Measurements from ENCODE around the gene FARP1.

FARP1 gene

DNA sequence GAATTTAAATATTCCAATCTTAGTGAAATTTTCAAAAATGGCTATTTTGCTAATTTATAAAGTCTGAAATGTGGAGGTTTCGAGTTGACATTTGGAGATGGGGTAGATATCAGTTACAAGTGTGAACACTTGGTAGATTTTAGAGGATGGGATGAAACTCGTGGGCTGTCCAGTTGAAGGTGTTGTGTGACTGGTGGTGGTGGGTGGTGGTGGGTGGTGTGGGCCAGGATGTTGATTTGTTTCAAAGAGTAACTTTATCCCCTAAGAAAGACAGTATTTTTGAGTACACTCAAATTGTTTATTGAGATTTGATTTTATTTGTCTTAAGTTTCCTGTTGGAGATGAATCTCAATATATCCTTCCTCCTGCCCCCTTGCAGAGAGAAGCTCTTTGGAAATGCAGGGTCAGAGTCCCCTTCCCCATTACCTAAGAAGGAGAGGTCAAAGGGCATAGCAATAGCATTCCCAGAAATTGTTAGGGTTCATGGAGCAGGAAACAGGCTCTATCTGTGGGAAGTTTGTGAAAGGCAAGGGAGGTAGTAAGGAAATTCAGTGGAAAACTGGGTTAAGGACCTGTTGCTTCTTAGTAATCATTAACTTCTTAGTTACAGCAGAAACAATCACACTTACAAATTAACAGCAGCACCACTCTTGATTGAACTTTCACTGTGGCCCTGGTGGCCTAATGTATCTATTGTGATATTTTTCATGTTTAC is 167.7 kb downstream of the FARP1 start:
- Histone ChIP-seq H3K36me3 (ENCODE audit: insufficient read depth) (no peaks in the 10 kb centered on the region), H3K4me2 (no peak overlapping the region), H4K20me1 (ENCODE audit: insufficient read depth) (no peaks in the 10 kb centered on the region), H3K9ac (no peak overlapping the region), H3K4me1 (ENCODE audit: low read depth, poor library complexity, severe bottlenecking) (no peaks in the 10 kb centered on the region), H3K79me2 (ENCODE audit: insufficient read depth, low read depth) (no peaks in the 10 kb centered on the region), H3K27me3 (ENCODE audit: insufficient read depth, low read depth) (no peaks in the 10 kb centered on the region), H3K27ac (no peak overlapping the region), H3K4me3 (IDR thresholded peaks at IDR 0.05; ENCODE audit: insufficient read depth, low read depth, low read length) (no peak overlapping the region), H2AFZ (ENCODE audit: low read depth) (no peak overlapping the region)
- TF ChIP-seq, protein P1, sequence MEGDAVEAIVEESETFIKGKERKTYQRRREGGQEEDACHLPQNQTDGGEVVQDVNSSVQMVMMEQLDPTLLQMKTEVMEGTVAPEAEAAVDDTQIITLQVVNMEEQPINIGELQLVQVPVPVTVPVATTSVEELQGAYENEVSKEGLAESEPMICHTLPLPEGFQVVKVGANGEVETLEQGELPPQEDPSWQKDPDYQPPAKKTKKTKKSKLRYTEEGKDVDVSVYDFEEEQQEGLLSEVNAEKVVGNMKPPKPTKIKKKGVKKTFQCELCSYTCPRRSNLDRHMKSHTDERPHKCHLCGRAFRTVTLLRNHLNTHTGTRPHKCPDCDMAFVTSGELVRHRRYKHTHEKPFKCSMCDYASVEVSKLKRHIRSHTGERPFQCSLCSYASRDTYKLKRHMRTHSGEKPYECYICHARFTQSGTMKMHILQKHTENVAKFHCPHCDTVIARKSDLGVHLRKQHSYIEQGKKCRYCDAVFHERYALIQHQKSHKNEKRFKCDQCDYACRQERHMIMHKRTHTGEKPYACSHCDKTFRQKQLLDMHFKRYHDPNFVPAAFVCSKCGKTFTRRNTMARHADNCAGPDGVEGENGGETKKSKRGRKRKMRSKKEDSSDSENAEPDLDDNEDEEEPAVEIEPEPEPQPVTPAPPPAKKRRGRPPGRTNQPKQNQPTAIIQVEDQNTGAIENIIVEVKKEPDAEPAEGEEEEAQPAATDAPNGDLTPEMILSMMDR (conservative IDR thresholded peaks at IDR 0.05; ENCODE audit: low read depth, low read length) = no peak

GRCh38 chr13:98311200-98311548 is 168.3 kb downstream of the FARP1 start:
- no peak overlapping the region for H3K9ac ChIP-seq
- no peaks in the 10 kb centered on the region for H4K20me1 ChIP-seq (ENCODE audit: insufficient read depth)
- TF ChIP-seq, protein P1 (conservative IDR thresholded peaks at IDR 0.05; ENCODE audit: low read depth, low read length) = no peak
- no peaks in the 10 kb centered on the region for H3K36me3 ChIP-seq (ENCODE audit: insufficient read depth)
- no peak overlapping the region for H2AFZ ChIP-seq (ENCODE audit: low read depth)
- no peak overlapping the region for H3K4me2 ChIP-seq
- no peak overlapping the region for H3K4me3 ChIP-seq (IDR thresholded peaks at IDR 0.05; ENCODE audit: insufficient read depth, low read depth, low read length)
- H3K4me1 ChIP-seq (ENCODE audit: low read depth, poor library complexity, severe bottlenecking) = no peaks in the 10 kb centered on the region
- no peak overlapping the region for H3K27ac ChIP-seq
- H3K27me3 ChIP-seq (ENCODE audit: insufficient read depth, low read depth) = no peaks in the 10 kb centered on the region
- no peaks in the 10 kb centered on the region for H3K79me2 ChIP-seq (ENCODE audit: insufficient read depth, low read depth)

DNA sequence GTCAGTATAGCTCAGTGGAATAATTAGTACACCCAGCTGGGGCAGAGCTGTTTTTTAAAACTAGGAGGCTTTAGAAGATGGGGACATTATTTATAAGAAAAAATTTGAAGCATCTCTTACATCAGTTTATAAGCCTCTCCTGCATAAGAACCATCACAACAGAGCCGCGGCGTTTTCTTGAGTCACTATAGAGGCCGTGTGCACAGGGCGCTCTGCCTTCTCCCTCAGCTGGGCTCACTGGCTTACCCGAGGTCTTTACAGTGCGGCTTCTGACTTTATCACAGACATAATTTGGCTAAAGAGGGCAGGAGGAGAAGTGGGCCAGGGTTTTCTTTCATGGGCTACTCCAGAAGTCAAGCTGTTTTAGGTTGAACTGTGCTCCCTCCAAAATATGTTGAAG is 169.7 kb downstream of the FARP1 start:
- Histone ChIP-seq H3K4me2 (no peak overlapping the region), H4K20me1 (ENCODE audit: insufficient read depth) (no peaks in the 10 kb centered on the region), H3K36me3 (ENCODE audit: insufficient read depth) (no peaks in the 10 kb centered on the region), H3K4me1 (ENCODE audit: low read depth, poor library complexity, severe bottlenecking) (no peaks in the 10 kb centered on the region), H2AFZ (ENCODE audit: low read depth) (no peak overlapping the region), H3K27me3 (ENCODE audit: insufficient read depth, low read depth) (no peaks in the 10 kb centered on the region), H3K4me3 (IDR thresholded peaks at IDR 0.05; ENCODE audit: insufficient read depth, low read depth, low read length) (no peak overlapping the region), H3K79me2 (ENCODE audit: insufficient read depth, low read depth) (no peaks in the 10 kb centered on the region), H3K27ac (no peak overlapping the region), H3K9ac (no peak overlapping the region)
- TF ChIP-seq, protein P1 (conservative IDR thresholded peaks at IDR 0.05; ENCODE audit: low read depth, low read length) = no peak

DNA sequence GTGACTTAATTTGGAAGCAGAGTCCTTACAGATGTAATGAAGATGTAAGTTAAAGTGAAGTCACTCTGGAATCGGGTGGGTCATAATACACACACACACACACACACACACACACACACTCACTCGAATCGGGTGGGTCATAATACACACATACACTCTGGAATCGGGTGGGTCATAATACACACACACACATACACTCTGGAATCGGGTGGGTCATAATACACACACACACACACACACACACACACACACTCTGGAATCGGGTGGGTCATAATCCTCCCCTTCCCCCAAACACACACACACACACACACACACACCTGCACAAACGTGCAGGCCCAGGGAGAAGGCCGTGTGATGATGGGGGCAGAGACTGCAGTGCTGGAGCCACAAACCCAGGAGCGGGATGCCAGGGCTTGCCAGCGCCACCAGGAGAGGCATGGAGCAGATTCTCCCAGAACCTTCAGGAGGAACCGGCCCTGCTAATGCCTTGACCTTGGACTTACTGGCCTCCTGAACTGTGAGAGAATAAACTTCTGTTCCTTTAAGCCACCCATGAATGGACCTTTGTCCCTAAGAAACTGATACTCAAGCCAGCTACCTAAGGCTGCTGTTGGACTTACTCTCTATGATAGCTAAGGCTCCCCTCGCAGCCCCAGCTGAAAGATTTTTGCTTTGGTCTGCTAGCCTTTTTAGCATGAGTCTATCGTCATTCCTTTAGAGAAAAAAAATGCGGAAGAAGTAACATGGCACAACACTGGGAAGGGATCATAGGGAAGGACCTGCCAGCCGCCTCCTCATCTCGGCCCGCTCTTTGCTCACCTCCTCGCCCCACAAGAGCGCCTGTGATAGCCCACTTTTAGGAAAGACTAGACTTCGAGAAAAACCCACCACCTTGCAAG is 170.4 kb downstream of the FARP1 start:
- no peaks in the 10 kb centered on the region for H3K79me2 ChIP-seq (ENCODE audit: insufficient read depth, low read depth)
- no peaks in the 10 kb centered on the region for H3K27me3 ChIP-seq (ENCODE audit: insufficient read depth, low read depth)
- H3K36me3 ChIP-seq (ENCODE audit: insufficient read depth) = no peaks in the 10 kb centered on the region
- H3K4me3 ChIP-seq (IDR thresholded peaks at IDR 0.05; ENCODE audit: insufficient read depth, low read depth, low read length) = no peak overlapping the region
- no peak overlapping the region for H3K4me2 ChIP-seq
- TF ChIP-seq, protein P1 (conservative IDR thresholded peaks at IDR 0.05; ENCODE audit: low read depth, low read length) = no peak
- no peak overlapping the region for H3K9ac ChIP-seq
- no peaks in the 10 kb centered on the region for H3K4me1 ChIP-seq (ENCODE audit: low read depth, poor library complexity, severe bottlenecking)
- H3K27ac ChIP-seq = no peak overlapping the region
- H2AFZ ChIP-seq (ENCODE audit: low read depth) = no peak overlapping the region
- no peaks in the 10 kb centered on the region for H4K20me1 ChIP-seq (ENCODE audit: insufficient read depth)
